ENCODE measurements around the gene CPXM1.
"Not testable (repeated sequence)": the region's sequence is repeated elsewhere in the genome, so short reads cannot be mapped to it uniquely, and the experiment has no call there.

The CPXM1 gene

DNA sequence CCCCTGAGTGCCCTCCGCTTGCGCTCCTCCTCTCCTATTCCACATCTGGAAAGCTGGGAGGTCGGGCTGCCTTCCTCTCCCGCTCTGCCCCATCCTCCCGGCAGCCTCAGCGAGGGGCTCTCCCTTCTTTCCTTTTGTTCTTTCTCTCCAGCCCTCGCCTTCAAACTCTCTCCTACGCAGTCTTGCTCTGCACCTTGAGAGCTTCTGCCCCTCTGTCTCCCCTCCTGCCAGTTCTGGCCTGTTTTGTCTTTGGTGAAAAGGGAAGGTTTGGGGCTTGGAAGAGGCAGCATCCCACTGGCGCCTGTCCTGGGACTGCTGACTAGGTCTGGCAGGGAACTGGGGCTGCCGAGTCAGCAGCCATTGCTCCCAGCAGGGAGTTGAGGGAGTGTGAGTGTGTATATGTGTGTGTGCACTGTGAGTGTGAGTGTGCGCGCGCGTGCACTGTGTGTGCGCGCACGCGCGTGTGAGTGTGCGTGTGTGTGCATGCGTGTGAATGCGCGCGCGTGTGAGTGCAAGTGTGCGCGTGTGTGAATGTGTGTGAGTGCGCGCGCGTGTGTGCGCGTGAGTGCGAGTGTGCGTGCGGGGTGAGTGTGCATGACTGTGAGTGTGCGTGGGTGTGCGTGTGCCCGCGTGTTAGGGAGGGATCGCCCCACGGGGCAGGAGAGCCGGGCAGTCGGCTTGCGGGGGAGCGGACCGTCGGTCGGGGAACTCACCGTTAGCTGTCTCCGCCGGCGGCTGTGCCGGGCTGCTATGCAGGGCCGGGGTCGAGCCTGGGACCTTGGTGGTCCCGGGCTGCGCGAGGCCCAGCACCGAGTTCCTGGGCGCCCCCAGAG lies 523 bp downstream of the CPXM1 start:
- DNase-seq (ENCODE audit: low read depth) = no peak

DNA sequence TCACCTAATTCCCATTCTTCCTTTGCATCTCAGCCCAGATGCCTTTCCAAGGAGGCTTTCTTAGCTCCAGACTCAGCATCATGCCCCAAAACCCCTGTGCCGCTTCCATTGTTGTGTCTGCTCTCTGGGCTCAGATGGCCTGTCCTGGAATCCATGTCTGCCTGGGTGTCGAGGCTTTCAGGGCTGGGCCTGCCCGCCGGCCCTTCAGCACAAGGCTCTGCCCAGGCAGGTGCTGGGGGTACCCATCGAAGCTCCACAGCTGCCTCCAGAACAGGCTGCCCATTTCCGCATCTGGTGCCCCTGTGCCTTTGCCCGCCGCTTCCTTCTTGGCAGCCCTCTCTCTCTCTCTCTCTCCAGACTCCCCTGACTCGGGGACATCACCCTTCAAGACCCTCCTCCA lies 1.2 kb downstream of the CPXM1 start:
- DNase-seq (ENCODE audit: low read depth) = no peak

DNA sequence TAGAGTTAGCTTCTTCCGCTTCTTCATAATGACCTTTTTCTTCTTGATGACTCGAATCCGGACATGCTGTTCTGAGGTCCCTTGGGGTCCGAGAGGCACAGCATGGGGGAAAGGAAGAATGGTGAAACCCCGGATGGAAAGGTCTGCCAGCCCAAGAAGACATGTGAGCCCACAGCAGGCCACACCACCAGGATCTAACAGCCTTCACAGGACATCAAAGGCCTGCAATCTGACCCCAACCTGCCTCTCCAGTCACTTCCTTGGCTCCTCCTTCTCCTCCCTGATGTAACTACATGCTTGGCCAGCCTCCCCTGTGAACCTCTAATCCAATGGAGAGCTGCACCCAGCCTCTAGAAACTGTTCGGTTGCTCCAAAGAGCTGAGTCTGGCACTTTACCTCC lies 1.6 kb downstream of the CPXM1 start:
- no peak for DNase-seq (ENCODE audit: low read depth)

DNA sequence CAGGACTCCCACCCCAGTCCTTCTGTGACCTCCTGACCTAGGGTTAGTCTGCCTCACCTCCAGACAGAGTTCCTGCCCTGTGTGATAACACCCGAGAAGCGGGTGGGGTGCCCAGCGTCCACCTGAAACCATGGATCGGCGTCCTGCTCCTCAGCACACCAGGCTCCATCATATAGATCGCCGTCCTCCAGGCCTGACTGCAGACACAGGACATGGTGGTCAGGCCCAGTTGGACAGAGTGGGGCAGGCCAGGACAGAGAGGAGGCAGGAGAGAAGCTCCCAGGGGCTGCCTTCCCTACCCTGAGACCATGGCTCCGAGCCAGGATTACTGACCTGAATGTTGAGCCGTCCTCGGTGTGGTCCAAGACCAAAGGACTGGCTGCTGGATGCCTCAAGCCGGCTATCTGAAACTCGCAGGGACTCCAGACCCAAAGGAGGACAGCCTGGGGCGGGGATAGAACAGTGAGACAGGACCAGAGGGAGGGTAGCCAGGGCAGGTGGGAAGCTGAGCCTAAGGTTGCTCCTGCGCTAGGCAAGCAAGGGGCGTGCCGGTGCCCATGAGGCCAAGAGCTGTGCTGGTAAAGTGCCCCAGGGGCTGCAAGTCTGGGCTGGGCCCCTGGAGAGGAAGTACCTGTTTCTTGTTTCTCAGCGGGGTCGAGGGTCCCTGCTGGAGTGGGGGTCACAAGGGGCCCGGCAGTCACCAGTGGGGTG lies 2.2 kb downstream of the CPXM1 start:
- no peak for DNase-seq (ENCODE audit: low read depth)

DNA sequence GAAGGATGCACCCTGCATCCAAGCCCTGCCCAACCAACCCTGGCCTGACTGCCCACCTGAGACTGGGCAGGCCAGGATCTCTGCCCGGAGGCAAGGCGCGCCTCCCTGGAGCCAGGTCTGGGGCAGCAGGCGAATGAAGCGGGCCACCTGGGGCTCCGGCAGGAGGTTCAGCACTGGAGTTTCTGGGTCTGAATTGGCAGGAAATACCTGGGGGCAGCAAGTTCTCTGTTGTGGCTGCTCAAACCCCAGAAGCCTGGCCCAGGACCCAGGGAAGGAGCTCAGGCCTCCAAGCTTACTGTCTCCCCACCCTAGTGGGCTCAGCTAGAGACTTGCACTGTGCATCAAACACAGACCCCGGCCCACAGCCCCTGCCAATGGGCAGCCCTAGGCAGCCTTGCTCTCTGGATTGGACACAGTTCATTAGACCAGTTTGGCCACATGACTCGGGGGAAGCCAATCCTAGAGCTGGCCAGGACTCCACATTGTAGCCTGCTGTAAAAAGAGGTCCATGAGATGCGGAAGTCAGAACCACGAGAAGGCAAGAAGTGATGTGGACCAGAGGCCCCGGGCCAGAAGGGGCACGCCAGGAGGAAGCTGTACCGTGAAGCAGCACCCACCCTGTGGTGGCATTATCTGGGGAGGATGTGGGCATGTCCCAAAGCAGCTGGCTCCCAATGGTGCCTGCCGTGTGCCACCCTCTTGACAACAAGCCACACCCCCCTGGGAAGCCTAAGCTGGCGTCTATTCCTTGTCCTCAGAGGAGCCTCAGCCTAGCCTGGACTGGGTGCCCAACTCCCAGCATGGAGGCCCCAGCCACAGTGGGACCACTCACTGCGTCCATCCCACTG lies 3.1 kb downstream of the CPXM1 start:
- DNase-seq (ENCODE audit: low read depth) = no peak

DNA sequence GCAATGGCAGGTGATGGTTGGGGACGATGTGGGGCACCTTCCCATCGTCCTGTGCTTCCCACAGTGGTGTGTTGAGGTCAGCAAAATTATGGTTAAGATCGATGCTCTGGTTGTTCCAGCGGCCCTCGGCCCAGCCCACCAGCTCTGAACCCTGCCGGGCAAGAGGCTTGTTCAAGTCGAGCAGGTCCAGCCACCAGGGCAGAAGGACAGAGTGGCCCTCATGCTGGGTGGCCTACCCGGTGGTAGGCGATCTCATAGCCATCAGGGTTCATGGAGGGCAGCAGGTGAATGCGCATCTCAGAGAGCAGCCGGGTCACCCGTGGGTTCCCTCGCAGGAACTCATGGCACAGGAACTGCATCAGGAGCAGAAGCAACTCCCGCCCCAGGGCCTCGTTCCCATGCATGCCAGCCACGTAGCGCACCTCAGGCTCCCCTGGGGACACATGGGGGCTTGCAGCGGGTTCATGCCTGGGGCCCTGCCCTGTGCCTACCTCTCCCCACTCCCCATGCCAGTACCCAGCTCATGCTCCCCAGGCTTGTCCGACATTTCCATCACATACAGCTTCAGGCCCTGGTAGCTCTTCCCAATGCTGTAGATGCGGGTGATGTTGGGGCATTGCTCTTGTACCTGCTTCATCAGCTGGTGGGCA lies 4.3 kb downstream of the CPXM1 start:
- no peak for DNase-seq (ENCODE audit: low read depth)

DNA sequence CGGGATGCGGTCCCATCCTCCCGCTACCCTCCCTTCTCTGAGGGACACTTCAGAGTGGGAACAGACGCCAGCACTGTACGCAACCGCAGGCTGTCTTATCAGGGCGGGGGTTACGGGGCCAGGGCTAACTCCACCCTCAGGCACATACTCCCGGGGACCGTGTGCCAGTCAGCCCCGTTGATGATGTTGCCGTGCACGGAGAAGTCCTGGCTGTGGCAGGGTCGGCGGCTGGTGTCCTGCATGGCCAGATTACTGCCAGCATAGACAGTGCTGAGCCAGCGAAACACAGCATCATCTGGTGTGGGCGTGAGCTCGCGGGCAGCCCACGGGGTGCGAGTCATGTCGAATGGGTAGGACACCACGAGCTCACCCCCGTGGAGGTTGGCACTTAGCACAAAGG lies 5.0 kb downstream of the CPXM1 start:
- no peak for DNase-seq (ENCODE audit: low read depth)

DNA sequence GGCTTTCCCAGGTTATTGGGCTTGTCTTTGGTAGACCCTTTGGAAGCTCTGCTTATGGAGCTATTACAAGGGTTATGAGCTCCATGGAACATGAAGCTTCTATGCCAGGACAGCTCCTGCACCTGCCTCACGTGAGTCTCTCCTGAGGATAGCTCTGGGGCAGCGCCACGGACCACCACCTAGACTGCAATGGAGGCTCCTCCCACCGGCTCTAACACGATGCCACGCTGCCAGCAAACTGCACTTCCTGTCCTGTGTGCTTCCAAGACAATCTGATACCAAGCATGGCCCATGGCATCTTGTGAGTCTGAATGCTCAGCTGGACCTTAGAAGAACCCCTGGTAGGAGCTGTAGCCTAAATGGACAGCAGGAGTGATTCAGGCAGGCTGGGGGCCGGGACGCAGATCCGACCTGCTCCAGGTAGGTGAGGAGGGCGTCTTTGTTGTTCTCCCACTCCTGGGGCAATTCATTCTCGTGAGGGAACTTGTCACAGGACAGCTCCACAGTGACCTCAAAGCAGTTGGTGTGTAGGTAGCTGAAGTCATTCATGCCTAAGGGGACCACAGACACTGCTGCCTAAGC lies 5.5 kb downstream of the CPXM1 start:
- DNase-seq (ENCODE audit: low read depth) = no peak

DNA sequence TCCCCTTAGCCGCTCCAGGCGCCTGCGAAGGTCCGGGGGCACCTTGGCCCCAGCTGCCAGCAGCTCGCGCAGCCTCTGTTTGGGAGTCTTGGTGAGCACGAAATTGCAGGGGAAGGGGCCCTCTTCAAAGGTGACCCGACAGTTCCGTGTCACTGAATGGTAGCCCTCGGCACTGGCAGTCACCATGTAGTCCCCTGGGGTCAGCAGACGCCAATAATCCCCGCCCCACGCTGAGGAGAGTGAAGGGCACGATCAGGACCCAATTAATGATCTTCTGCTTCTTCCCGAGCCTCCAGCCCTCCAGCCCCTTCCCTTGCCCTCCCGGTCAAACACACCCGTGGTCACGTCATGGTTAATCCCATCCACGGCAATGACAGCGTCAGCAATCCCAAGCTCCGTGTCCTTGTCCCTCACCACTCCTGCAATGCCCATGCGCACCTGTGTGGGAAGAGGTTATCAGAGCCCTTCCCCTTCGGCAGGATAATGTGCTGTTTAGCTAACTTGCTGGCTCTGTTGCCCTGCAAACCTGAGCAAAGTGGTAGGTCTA lies 6.2 kb downstream of the CPXM1 start:
- no peak for DNase-seq (ENCODE audit: low read depth)

DNA sequence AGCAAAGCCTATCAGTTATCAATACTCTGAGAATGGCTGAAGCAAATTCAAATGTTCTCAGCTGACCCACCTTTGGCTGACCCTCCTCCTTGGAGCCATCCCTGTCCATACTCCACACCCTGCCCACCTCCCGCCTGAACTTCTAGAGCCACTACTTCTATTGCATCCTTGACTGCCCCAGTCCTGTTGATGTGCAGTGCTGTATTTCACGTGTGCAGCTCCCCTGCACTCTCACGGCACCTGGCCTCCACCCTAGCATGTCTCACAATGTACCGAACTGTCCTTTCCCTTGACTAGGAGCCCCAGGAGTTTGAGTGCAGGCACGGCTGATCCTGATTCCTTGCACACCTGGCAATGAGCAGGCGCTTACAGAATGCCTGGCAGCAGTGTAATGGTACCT lies 7.0 kb downstream of the CPXM1 start:
- no peak for DNase-seq (ENCODE audit: low read depth)

DNA sequence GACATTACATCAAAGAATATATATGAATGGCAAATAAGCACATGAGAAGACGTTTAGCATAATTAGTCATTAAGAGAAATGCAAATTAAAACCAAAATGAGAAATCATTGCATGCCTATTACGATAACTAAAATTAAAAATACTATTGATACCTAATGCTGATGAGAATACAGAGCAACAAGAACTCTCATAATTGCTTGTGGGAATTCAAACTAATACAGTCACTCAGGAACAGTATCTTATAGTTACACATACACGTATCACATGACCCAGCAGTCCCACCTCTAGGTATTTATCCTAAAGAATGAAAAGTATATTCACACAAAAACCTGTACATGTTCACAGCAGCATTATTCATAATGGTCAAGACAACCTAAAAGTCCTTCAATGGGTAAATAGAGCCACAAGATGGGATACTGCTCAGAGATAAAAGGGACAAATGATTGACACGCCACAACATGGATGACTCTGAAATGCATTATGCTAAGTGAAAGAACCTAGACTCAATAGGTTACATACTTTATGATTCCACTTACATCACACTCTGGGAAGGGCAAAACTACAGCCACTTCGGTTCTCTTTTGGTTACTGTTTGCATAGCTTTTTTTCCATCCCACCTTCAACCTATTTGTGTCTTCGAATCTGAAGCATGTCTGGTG lies 16.4 kb downstream of the CPXM1 start:
- no peak for DNase-seq (ENCODE audit: low read depth)

DNA sequence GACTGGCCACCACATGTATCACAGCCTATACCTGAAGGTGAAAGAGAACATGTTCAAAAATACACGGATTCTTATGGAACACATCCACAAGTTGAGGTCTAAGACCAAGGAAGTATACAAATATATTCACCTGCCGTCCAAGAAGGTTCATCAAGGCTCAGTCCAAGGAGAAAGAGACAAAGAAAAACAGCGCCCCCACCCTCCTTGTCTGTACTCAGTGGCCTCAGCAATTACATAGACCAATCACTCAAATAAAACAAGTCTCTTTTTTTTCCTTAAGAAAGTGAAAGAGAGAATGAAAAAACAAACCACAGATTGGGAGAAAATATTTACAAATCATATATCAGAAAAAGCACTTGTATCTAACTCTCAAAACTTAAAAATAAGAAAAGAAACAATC lies 19.5 kb downstream of the CPXM1 start:
- DNase-seq (ENCODE audit: low read depth) = no peak

DNA sequence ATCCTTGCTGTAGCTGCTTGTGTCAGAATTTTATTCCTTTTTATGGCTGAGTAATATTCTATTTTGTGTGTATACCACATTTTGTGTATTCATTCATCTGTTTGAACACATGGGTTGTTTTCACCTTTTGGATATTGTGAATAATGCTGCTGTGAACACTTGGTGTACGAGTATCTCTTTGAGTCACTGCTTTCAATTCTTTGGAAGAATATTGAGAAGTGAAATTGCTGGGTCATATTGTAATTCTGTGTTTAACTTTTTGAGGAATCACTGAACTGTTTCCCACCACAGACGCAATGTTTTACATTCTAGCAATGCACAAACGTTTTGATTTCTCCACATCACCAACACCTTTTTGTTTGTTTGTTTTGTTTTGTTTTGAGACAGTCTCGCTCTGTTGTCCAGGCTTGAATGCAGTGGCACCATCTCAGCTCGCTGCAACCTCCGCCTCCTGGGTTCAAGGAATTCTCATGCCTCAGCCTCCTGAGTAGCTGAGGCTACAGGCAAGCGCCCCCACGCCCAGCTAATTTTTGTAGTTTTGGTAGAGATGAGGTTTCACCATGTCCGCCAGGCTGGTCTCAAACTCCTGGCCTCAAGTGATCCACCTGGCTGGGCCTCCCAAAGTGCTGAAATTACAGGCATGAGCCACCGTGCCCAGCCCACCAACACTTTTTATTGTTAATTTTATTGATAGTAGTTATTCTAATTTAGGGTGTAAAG lies 21.7 kb downstream of the CPXM1 start:
- no peak for DNase-seq (ENCODE audit: low read depth)

DNA sequence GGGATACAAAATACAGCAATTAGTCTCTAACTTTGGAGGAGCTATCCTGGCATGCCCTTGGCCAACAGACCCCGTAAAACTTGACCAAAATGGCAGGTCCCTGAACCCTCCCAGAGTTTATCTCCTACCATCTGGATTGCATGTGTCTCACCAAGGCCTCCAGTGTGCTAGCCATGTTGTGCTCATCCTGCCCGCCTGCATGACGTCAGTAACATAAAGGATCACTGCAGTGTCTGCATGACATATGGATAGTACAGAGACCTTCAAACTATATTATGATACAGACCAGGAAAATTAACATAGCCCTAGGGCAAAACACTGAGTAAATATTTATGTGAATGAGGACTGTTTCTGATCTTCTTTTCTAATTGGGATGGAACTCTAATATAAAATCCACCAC lies 25.3 kb downstream of the CPXM1 start:
- no peak for DNase-seq (ENCODE audit: low read depth)

DNA sequence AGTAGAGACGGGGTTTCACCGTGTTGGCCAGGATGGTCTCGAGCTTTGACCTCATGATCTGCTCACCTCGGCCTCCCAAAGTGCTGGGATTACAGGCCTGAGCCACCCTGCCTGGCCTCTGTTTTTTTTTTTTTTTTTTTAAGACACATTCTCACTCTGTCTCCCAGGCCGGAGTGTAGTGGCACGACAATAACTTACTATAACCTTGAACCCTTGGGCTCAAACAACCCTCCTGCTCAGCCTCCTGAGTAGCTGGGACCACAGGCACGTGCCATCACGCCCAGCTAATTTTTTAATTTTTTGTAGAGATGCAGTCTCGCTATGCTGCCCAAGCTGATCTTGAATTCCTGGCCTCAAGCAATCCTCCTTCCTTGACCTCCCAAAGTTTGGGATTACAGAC lies 26.6 kb downstream of the CPXM1 start:
- no peak for DNase-seq (ENCODE audit: low read depth)

DNA sequence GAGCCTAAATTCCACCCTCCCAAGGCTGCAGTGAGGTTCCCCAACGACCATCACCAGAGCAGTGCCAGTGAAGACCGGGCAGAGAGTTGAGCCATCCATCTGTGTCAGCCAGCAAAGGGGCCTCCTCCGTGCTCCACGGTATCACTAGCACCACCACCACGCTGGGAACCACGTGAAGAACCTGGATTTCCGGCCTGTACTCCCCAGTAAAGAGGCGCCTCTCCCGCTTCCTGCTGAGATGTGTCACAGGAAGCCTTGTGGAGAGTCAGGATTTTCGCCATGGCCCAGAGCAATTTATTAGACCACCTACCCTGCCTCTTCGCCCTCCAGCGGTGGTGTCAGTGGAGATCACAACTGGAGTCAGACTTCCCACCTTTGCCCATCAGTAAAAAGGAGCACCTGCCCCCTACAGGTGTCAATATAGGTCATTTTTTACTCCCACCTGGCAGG lies 28.8 kb downstream of the CPXM1 start:
- no peak for DNase-seq (ENCODE audit: low read depth)

DNA sequence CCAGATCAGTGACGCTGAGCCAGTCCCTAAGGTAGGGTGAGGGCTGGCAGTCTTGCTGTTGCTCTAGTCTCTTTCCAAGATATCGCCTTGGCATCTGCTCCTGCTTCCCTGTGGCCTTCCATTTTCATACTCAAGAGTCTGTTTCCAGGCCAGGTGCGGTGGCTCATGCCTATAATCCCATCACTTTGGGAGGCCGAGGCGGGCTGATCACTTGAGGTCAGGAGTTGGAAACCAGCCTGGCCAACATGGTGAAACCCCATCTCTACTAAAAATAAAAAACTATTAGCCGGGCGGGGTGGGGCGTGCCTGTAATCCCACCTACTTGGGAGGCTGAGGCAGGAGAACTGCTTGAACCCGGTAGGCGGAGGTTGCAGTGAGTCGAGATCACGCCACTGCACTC lies 30.3 kb downstream of the CPXM1 start:
- DNase-seq (ENCODE audit: low read depth) = not testable (repeated sequence)

DNA sequence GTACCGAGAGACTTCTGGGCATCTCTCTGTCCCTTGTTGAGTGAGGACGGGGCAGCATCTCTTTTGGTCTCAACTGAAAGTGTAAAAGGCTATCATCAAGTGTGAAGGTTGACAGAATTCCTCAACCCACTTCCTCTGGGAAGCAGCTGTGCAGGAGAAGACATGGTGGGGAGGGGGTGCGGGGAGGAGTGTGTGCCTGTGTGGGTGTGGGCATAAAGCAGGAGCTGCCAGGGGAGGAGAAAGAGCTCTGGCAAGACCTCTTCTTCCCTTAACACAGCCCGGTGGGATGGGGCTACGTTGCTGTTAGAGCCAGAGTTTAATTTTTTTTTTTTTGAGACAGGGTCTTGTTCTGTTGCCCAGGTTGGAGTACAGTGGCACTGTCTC lies 31.8 kb downstream of the CPXM1 start:
- DNase-seq (ENCODE audit: low read depth) = no peak

DNA sequence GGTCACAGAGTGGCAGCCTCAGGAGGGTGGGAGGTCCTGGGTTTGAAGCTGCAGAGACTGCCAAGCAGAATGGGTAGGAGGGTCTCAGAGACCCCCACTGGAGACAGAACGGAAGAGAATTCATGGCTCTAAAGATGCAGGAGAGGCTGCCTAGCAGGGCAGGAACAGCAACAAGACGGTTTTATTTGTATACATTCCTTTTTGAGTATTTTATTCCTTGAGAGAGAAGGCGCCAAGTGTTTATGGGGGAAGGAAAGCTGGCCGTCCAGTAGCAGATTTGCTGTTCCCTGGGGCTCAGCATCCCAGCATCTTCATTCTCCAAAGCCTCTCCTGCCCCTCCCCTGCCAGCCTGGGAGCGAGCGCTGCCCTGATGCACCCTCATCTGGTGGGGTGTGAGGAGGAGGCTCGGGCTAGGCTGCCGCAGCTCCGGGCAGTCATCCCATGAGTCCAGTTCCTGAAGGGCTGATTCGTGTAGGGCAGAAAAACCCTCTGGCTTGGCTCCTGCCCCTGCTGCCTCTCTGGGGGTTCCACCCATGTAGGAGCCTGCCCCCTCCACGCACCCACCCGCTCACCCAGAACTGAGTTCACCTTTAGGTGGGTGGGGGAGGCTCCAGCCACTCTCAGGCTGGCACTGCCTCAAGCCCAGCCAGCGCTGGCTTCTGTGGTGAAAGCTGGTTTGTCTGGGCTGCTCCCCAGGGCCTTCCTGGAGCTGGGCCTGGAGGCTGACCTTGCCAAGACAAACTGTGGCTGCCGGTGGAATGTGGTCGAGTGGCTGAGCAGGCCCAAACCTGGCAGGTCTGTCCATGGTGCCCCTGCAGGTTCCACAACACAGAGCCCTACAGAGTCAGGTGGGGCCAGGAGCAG lies 32.4 kb downstream of the CPXM1 start:
- DNase-seq (ENCODE audit: low read depth) = no peak

Measured in fibroblast of the conjunctiva (primary cell).